Thyroid gland (tissue), 4 donors: ENCODE measurements around the gene PRSS50.
"Not testable (repeated sequence)": the region's sequence is repeated elsewhere in the genome, so short reads cannot be mapped to it uniquely, and the experiment has no call there.

ENCODE experiments used
- POLR2A ChIP-seq, 2 donors: fragments of 450-650 bp; IDR thresholded peaks; one replicate each; pipeline ENCODE4 v1.6.1; 2017; ENCODE audit warnings: antibody characterized with exemption in 2 of 2, mild to moderate bottlenecking in 2 of 2, moderate library complexity in 1 of 2
- TF ChIP-seq, protein P1 (sequence below), 6 experiments: fragments of 200-600 bp in 3 of 6; fragments of 450-650 bp in 3 of 6; sonication (generic) in 3 of 6; IDR thresholded peaks; one replicate each; pipeline ENCODE4 v1.5.1; 2016 to 2019; ENCODE audit warnings: antibody characterized with exemption in 6 of 6, mild to moderate bottlenecking in 2 of 6, inconsistent platforms in 1 of 6, moderate library complexity in 1 of 6

DNA sequence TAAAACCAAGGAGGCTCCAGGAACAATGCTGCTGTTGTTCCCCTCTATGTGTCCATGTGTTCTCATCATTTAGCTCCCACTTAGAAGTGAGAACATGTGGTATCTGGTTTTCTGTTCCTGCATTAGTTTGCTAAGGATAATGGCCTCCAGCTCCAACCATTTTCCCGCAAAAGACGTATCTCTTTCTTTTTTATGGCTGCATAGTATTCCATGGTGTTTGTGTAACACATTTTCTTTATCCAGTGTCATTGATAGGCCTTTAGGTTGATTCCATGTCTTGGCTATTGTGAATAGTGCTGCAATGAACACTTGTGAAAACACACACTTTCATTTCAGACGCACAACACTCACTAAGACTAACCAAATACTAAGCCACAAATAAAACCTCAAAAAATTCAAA, 21.9 kb upstream of the PRSS50 start:
- TF ChIP-seq, protein P1, sequence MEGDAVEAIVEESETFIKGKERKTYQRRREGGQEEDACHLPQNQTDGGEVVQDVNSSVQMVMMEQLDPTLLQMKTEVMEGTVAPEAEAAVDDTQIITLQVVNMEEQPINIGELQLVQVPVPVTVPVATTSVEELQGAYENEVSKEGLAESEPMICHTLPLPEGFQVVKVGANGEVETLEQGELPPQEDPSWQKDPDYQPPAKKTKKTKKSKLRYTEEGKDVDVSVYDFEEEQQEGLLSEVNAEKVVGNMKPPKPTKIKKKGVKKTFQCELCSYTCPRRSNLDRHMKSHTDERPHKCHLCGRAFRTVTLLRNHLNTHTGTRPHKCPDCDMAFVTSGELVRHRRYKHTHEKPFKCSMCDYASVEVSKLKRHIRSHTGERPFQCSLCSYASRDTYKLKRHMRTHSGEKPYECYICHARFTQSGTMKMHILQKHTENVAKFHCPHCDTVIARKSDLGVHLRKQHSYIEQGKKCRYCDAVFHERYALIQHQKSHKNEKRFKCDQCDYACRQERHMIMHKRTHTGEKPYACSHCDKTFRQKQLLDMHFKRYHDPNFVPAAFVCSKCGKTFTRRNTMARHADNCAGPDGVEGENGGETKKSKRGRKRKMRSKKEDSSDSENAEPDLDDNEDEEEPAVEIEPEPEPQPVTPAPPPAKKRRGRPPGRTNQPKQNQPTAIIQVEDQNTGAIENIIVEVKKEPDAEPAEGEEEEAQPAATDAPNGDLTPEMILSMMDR (IDR thresholded peaks at IDR 0.05): not testable (repeated sequence)
- TF ChIP-seq POLR2A (IDR thresholded peaks at IDR 0.05): not testable (repeated sequence)
